22Rv1 (cell line): Measurements from ENCODE around the gene FAAP20.

Source experiments
- ZFX ChIP-seq: fragments of 450-650 bp; IDR thresholded peaks from 2 replicates; pipeline ENCODE4 v1.6.1; 2017; ENCODE audit warnings: antibody characterized with exemption, borderline replicate concordance
- TF ChIP-seq, protein P1 (sequence below): fragments of 450-650 bp; IDR thresholded peaks from 2 replicates; pipeline ENCODE4 v1.5.1; 2017; ENCODE audit warnings: mild to moderate bottlenecking

DNA sequence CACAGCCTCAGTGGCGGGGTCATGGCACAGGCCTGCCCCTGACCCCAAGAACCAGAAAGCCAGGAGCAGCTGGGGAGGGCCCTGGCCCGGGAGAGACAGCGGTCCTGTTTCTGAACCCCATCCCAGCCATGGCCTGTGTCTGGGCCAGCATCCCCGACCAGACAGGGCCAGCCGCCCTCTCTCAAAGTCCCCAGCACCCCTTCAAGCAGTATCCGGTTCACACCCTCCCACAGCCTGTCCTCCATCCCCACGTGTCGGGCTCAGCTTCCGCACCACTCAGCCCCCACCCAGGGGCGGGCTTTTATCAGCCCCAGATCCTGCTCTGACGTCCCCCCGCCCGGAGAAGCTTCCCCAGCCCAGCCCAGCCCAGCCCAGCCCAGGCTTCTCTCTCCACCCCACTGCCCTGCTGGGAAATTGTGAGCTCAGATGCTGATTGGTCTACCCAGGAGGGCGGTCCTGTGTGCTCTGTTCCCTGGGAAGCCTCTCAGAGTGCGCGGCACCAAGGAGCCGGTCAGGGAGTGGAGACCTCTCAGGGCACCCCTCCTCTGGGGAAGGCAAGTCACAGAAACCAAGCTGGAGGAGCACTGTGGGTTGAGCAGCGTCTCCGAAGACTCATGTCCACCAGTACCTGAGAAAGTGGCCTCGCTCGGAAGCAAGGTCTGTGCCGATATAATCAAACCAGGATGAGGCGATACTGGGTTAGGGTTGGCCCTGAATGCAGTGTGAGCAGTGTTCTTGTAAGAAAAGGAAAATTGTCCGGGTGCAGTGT, 4.7 kb upstream of the FAAP20 start:
- TF ChIP-seq, protein P1, sequence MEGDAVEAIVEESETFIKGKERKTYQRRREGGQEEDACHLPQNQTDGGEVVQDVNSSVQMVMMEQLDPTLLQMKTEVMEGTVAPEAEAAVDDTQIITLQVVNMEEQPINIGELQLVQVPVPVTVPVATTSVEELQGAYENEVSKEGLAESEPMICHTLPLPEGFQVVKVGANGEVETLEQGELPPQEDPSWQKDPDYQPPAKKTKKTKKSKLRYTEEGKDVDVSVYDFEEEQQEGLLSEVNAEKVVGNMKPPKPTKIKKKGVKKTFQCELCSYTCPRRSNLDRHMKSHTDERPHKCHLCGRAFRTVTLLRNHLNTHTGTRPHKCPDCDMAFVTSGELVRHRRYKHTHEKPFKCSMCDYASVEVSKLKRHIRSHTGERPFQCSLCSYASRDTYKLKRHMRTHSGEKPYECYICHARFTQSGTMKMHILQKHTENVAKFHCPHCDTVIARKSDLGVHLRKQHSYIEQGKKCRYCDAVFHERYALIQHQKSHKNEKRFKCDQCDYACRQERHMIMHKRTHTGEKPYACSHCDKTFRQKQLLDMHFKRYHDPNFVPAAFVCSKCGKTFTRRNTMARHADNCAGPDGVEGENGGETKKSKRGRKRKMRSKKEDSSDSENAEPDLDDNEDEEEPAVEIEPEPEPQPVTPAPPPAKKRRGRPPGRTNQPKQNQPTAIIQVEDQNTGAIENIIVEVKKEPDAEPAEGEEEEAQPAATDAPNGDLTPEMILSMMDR, result no peak
- no peak for TF ChIP-seq ZFX
